Endothelial cell of umbilical vein (primary cell): ENCODE results near the gene IFIT5. TPM values are rescaled to one million over a fixed set of nuclear protein-coding genes. Genes with fewer than 3 reads are reported as not detected.

Experiments used
- BruUV-seq: library from RNA; stranded (reverse); fragments of 400-500 nt; replicated peaks from 2 replicates; lab custom pipeline; 2021; lab: Mats Ljungman, UMichigan
- CTCF ChIA-PET: fragments of 300-600, 350-600 bp; sonication (Branson Sonifier 250); formaldehyde crosslinking; loops from one replicate; lab custom pipeline; 2021; ENCODE audit warnings: antibody characterized with exemption, inconsistent platforms; lab: Charles Lee
- POLR2A ChIA-PET: fragments of 300-600, 350-600 bp; sonication (Branson Sonifier 250); formaldehyde crosslinking; loops from one replicate; lab custom pipeline; 2021; ENCODE audit warnings: antibody characterized with exemption, inconsistent platforms; lab: Charles Lee
- DNase-seq: peaks from one replicate; pipeline ENCODE4 v3.0.0-alpha.2; 2011; ENCODE audit warnings: low read depth, low spot score
- FAIRE-seq: peaks from 2 replicates; lab custom pipeline; 2011; peaks lifted over from hg19 to GRCh38; lab: Jason Lieb, UNC
- H2AFZ ChIP-seq: 2 replicates; pipeline ENCODE4 v1.6.0; 2012; ENCODE audit warnings: low read depth, low read length, control low read depth, inconsistent platforms
- H3K27ac ChIP-seq: 2 replicates; pipeline ENCODE4 v1.5.1; 2011; ENCODE audit warnings: low read depth, mild to moderate bottlenecking, control low read depth, low read length, moderate library complexity; ENCODE audit not compliant: insufficient read depth
- H3K27me3 ChIP-seq, 2 experiments: 2 replicates each; pipeline versions ENCODE4 v1.6.0 to v1.6.1; 2011; ENCODE audit warnings: low read length in 2 of 2, mixed read lengths in 1 of 2; ENCODE audit not compliant: control insufficient read depth in 2 of 2, insufficient read depth in 2 of 2
- H3K36me3 ChIP-seq, 2 experiments: 2 replicates in 1 of 2; 3 replicates in 1 of 2; pipeline ENCODE4 v1.5.1; 2011; ENCODE audit warnings: low read length in 2 of 2, mild to moderate bottlenecking in 1 of 2, moderate library complexity in 1 of 2; ENCODE audit not compliant: control insufficient read depth in 2 of 2, insufficient read depth in 2 of 2; ENCODE audit errors: extremely low read depth in 1 of 2
- H3K4me1 ChIP-seq: 3 replicates; pipeline ENCODE4 v1.5.1; 2011; ENCODE audit warnings: mild to moderate bottlenecking, low read length; ENCODE audit not compliant: control insufficient read depth, insufficient read depth; ENCODE audit errors: extremely low read depth
- H3K4me2 ChIP-seq: 2 replicates; pipeline ENCODE4 v1.6.1; 2011; ENCODE audit warnings: low read length, control low read depth, mixed read lengths; ENCODE audit not compliant: insufficient read depth
- H3K4me3 ChIP-seq, 3 experiments: fragments of 200-600 bp in 1 of 3; sonication (generic), shearing (Covaris generic) in 1 of 3; replicated peaks in 1 of 3; 2 replicates each; pipeline ENCODE4 v1.5.1; 2011 to 2016; ENCODE audit warnings: control low read depth in 3 of 3, low read length in 3 of 3, mild to moderate bottlenecking in 2 of 3, inconsistent platforms in 1 of 3, low read depth in 1 of 3, moderate library complexity in 1 of 3; ENCODE audit not compliant: insufficient read depth in 1 of 3
- H3K79me2 ChIP-seq: 2 replicates; pipeline ENCODE4 v1.6.0; 2012; ENCODE audit warnings: low read length, inconsistent platforms; ENCODE audit not compliant: control insufficient read depth, insufficient read depth
- H3K9ac ChIP-seq: replicated peaks from 2 replicates; pipeline ENCODE3; 2011; ENCODE audit warnings: low read length, control low read depth; ENCODE audit not compliant: insufficient read depth; ENCODE audit errors: extremely low read depth
- H3K9me1 ChIP-seq: replicated peaks from 3 replicates; pipeline ENCODE4 v1.6.0; 2011; ENCODE audit warnings: mild to moderate bottlenecking, low read length; ENCODE audit not compliant: control insufficient read depth, insufficient read depth; ENCODE audit errors: extremely low read depth
- H3K9me3 ChIP-seq: replicated peaks from 2 replicates; pipeline ENCODE4 v1.5.1; 2012; ENCODE audit warnings: low read length, inconsistent platforms; ENCODE audit not compliant: control insufficient read depth, insufficient read depth
- H4K20me1 ChIP-seq: replicated peaks from 2 replicates; pipeline ENCODE3; 2011; ENCODE audit warnings: mild to moderate bottlenecking, low read length; ENCODE audit not compliant: control insufficient read depth, insufficient read depth; ENCODE audit errors: extremely low read depth
- CTCF ChIP-seq, 2 donors: IDR thresholded peaks; 1 replicate in 1 of 2; 2 replicates in 1 of 2; pipeline ENCODE4 v1.5.1; 2011; ENCODE audit warnings: low read length in 2 of 2, mild to moderate bottlenecking in 2 of 2, moderate library complexity in 2 of 2, control low read depth in 1 of 2, inconsistent platforms in 1 of 2, low read depth in 1 of 2; ENCODE audit not compliant: insufficient read depth in 1 of 2; ENCODE audit errors: extremely low read depth in 1 of 2
- GATA2 ChIP-seq: IDR thresholded peaks from 2 replicates; pipeline ENCODE4 v1.7.0; 2011; ENCODE audit warnings: low read depth, mild to moderate bottlenecking, moderate library complexity, mixed read lengths, low read length; ENCODE audit not compliant: insufficient read length, insufficient read depth
- MYC ChIP-seq: IDR thresholded peaks from one replicate; pipeline ENCODE4 v1.6.1; 2011; ENCODE audit warnings: mild to moderate bottlenecking, low read depth, low read length
- POLR2AphosphoS5 ChIP-seq: IDR thresholded peaks from 2 replicates; pipeline ENCODE4 v1.6.1; 2012; ENCODE audit warnings: low read depth, mild to moderate bottlenecking, control low read depth, low read length, moderate library complexity; ENCODE audit not compliant: insufficient read depth
- dilution Hi-C: fragments of 300-500 bp; cut with MboI; formaldehyde crosslinking; loops from one replicate; pipeline ENCODE4 v1.15.0; 2019; ENCODE audit warnings: low sequenced_read_pairs; ENCODE audit not compliant: extremely low pct_ligation_motif_present
- intact Hi-C: fragments of 100-400 bp; cut with micrococcal nuclease; formaldehyde crosslinking; loops from one replicate; pipeline ENCODE4 v1.10.0; 2022
- polyA plus RNA-seq, 4 experiments: library from polyadenylated mRNA; depleted of rRNA in 3 of 4; stranded (reverse) in 3 of 4; unstranded in 1 of 4; fragments of >200 nt; gene quantifications; 2 replicates each; pipeline versions ENCODE4 v1.2.1 to v1.2.3, GENCODE V29; 2011 to 2012; ENCODE audit warnings: missing spikeins in 1 of 4
- total RNA-seq: library from RNA; stranded (reverse); gene quantifications from 2 replicates; pipeline ENCODE4 v1.2.3, GENCODE V29; 2021

Gene IFIT5
- total and polyA plus RNA-seq, 2 donors (not counting 3 experiments of a cell fraction or from before 2014, with no cell fraction given) = 1.0 to 3.2 TPM

- DNase-seq (peak; percentile 40), FAIRE-seq (no peak)
- peak overlapping the region; percentile 65 to 89 (median 76) for H3K4me3 ChIP-seq
- H3K9ac ChIP-seq = peak overlapping the region; percentile 55
- TSS peak; percentile 29 for BruUV-seq
- ChIA-PET CTCF (interaction anchor here (1.0 to 1.4 kb wide), 4 partner anchors 46 to 198 kb away, joined by 3 to 7 read pairs (median 5); no protein-coding TSS in a partner anchor), POLR2A (interaction anchor here (0.9 kb wide), 1 partner anchor 23 kb away, joined by 3 read pairs; the partner anchor contains the start of gene IFIT1)
- peak overlapping the region; percentile 77 for H3K4me2 ChIP-seq
- peak overlapping the region; percentile 82 for H2AFZ ChIP-seq
- intact Hi-C loops = loop anchor here (1.0 to 2.0 kb wide), 4 partner anchors 23 to 230 kb away; partner anchors contain the start of genes IFIT1 and PANK1
- TF ChIP-seq MYC = no peak
- peak in 1 of 2 donors; percentile 4 for TF ChIP-seq CTCF (IDR thresholded peaks at IDR 0.05; ENCODE audit: extremely low read depth in 1 of 2, insufficient read depth in 1 of 2, low read depth in 1 of 2, low read length in 2 of 2)
- peak; percentile 5 for TF ChIP-seq POLR2AphosphoS5
- TF ChIP-seq GATA2 = peak; percentile 21
- no peaks in the 10 kb centered on the region for H4K20me1 ChIP-seq
- H3K79me2 ChIP-seq = no peaks in the 10 kb centered on the region
- no peaks in the 10 kb centered on the region for H3K4me1 ChIP-seq
- dilution Hi-C loops = no loop called here
- no peaks in the 10 kb centered on the region for H3K36me3 ChIP-seq
- H3K27ac ChIP-seq = no peak overlapping the region
- H3K27me3 ChIP-seq = no peaks in the 10 kb centered on the region
- H3K9me1 ChIP-seq = no peaks in the 10 kb centered on the region
- H3K9me3 ChIP-seq = no peaks in the 10 kb centered on the region
These were observed 782 bp downstream of the IFIT5 start for GRCh38 chr10:89414879-89415821.
